Measurements from ENCODE around the gene DGKH. TPM values are rescaled to one million over a fixed set of nuclear protein-coding genes. Genes with fewer than 3 reads are reported as not detected.

The DGKH gene
- total and polyA plus RNA-seq, 2 of the 13 experiments (the other 11 are each of a cell fraction or from before 2014, with no cell fraction given), result 0.01 to 0.13 TPM

DNA sequence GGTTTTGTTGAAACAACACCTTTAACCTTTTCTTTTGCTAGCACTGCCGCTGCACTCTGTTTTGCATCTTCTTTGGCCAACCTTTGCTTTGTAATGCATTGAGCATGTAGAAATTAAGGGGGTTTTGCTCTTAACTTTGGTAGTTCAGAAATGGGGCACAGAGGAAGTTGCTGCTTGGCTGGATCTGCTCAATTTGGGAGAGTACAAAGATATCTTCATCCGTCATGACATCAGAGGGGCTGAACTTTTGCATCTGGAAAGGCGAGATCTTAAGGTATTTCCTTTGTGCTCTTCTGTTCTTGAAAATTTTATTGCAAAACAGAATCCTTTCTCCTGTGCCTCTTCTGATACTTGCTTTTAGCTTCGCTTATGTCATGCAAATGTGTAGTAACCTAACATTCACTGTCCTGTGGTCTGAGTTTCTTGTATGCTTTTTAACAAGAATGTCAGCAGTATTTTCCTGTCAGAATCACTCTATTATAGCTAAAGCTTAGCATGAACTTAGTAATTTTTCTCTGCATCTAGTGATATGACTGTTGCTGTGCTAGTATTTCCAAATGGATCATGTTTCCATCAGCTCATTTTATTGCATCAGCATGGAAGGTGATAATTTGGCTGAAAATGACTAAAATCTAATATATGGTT lies 172.8 kb downstream of the DGKH start (continued):
- TF ChIP-seq MXD4 (CRISPR knock-in tag; IDR thresholded peaks at IDR 0.05) (no peak), ZNF572 (CRISPR knock-in tag; IDR thresholded peaks at IDR 0.05) (no peak), FOXK1 (CRISPR knock-in tag; IDR thresholded peaks at IDR 0.05; ENCODE audit: borderline replicate concordance, low read depth) (no peak), SRF (IDR thresholded peaks at IDR 0.05; ENCODE audit: low read depth, low read length) (no peak)

DNA sequence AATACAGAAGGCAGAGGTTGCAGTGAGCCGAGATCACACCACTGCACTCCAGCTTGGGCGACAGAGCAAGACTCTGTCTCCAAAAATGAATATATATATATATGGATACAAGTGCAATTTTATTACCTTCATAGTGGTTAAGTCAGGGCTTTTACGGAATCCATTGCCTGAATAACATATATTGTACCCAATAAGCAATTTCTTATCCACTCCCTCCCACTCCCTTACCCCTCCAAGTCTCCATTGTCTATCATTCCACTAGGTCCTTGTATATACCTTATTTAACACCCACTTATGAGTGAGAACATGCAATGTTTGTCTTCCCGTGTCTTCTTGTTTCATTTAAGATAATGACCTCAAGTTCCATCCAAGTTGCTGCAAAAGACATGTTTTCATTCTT lies 175.2 kb downstream of the DGKH start:
- H3K36me3 ChIP-seq (replicated peaks in 1 of 2; ENCODE audit: control insufficient read depth in 1 of 2, insufficient read depth in 2 of 2, low read length in 2 of 2), result no peaks in the 10 kb centered on the region
- in situ Hi-C loops (cut with HindIII; ENCODE audit: extremely low pct_ligation_motif_present, low pct_unique_long_range_greater_than_20kb), result no loop called here
- H4K20me1 ChIP-seq (ENCODE audit: insufficient read depth, low read length), result no peaks in the 10 kb centered on the region
- DNase-seq (ENCODE audit: low spot score), result no peak
- POLR2A ChIA-PET, result no interaction called here
- CTCF ChIA-PET (ENCODE audit: low intra/inter-chr PET ratio, low total read pairs), result no interaction called here
- WGBS (ENCODE audit: low lambda C conversion rate), result 18% methylated on average over 4 of the region's 4 CpGs
- H3K9ac ChIP-seq (ENCODE audit: insufficient read depth, low read depth, low read length), result no peak overlapping the region
- intact Hi-C loops (cut with micrococcal nuclease; ENCODE audit: unreplicated experiment), result no loop called here
- TF ChIP-seq ZNF234 (CRISPR knock-in tag; conservative IDR thresholded peaks at IDR 0.05) (no peak), ZFP36L2 (CRISPR knock-in tag; IDR thresholded peaks at IDR 0.05) (no peak), XRCC5 (optimal IDR thresholded peaks at IDR 0.05; ENCODE audit: low read length) (no peak), NFE2L2 (IDR thresholded peaks at IDR 0.05; ENCODE audit: low read length) (no peak), REL (CRISPR knock-in tag; conservative IDR thresholded peaks at IDR 0.05) (no peak), STAG1 (CRISPR knock-in tag; IDR thresholded peaks at IDR 0.05) (no peak), ZNF724P (CRISPR knock-in tag; IDR thresholded peaks at IDR 0.05; ENCODE audit: borderline replicate concordance) (no peak), ZBTB7A (CRISPR knock-in tag; IDR thresholded peaks at IDR 0.05) (no peak)
- TF ChIP-seq, protein P1, sequence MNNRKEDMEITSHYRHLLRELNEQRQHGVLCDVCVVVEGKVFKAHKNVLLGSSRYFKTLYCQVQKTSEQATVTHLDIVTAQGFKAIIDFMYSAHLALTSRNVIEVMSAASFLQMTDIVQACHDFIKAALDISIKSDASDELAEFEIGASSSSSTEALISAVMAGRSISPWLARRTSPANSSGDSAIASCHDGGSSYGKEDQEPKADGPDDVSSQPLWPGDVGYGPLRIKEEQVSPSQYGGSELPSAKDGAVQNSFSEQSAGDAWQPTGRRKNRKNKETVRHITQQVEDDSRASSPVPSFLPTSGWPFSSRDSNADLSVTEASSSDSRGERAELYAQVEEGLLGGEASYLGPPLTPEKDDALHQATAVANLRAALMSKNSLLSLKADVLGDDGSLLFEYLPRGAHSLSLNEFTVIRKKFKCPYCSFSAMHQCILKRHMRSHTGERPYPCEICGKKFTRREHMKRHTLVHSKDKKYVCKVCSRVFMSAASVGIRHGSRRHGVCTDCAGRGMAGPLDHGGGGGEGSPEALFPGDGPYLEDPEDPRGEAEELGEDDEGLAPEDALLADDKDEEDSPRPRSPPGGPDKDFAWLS (CRISPR knock-in tag; IDR thresholded peaks at IDR 0.05; ENCODE audit: borderline replicate concordance), result no peak
- TF ChIP-seq, protein P2, sequence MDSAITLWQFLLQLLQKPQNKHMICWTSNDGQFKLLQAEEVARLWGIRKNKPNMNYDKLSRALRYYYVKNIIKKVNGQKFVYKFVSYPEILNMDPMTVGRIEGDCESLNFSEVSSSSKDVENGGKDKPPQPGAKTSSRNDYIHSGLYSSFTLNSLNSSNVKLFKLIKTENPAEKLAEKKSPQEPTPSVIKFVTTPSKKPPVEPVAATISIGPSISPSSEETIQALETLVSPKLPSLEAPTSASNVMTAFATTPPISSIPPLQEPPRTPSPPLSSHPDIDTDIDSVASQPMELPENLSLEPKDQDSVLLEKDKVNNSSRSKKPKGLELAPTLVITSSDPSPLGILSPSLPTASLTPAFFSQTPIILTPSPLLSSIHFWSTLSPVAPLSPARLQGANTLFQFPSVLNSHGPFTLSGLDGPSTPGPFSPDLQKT (CRISPR knock-in tag; IDR thresholded peaks at IDR 0.05; ENCODE audit: borderline replicate concordance), result no peak
- no peak overlapping the region for H3K27ac ChIP-seq (ENCODE audit: extremely low read length, insufficient read depth, low read length)
- no peak overlapping the region for H3K4me3 ChIP-seq (replicated peaks in 1 of 3; ENCODE audit: insufficient read depth in 1 of 3, low read depth in 2 of 3, low read length in 3 of 3)
- no peaks in the 10 kb centered on the region for H3K27me3 ChIP-seq (ENCODE audit: control insufficient read depth in 1 of 2, insufficient read depth in 2 of 2, low read length in 2 of 2)
- no TSS peak for BruUV-seq (replicated peaks)
- H3K79me2 ChIP-seq (ENCODE audit: insufficient read depth, low read length), result no peaks in the 10 kb centered on the region
- FAIRE-seq, result no peak
- no peaks in the 10 kb centered on the region for H3K4me1 ChIP-seq (ENCODE audit: insufficient read depth, low read length)
- ATAC-seq, result no peak
- H3K4me2 ChIP-seq (ENCODE audit: low read depth, low read length), result no peak overlapping the region
- no peaks in the 10 kb centered on the region for H3K9me3 ChIP-seq (ENCODE audit: low read length)
- H2AFZ ChIP-seq (ENCODE audit: low read length), result no peak overlapping the region
